Stimulated activated CD4-positive, alpha-beta T cell treated with anti-CD3 and anti-CD28 coated beads, Interleukin-2, amount 100 ng/mL, for 4 hours (primary cell): ENCODE results near the gene ACRBP.

Experiments used
- DNase-seq: peaks from one replicate; pipeline ENCODE4 v3.0.0-alpha.2; 2020; ENCODE audit warnings: low read depth

ACRBP gene

DNA sequence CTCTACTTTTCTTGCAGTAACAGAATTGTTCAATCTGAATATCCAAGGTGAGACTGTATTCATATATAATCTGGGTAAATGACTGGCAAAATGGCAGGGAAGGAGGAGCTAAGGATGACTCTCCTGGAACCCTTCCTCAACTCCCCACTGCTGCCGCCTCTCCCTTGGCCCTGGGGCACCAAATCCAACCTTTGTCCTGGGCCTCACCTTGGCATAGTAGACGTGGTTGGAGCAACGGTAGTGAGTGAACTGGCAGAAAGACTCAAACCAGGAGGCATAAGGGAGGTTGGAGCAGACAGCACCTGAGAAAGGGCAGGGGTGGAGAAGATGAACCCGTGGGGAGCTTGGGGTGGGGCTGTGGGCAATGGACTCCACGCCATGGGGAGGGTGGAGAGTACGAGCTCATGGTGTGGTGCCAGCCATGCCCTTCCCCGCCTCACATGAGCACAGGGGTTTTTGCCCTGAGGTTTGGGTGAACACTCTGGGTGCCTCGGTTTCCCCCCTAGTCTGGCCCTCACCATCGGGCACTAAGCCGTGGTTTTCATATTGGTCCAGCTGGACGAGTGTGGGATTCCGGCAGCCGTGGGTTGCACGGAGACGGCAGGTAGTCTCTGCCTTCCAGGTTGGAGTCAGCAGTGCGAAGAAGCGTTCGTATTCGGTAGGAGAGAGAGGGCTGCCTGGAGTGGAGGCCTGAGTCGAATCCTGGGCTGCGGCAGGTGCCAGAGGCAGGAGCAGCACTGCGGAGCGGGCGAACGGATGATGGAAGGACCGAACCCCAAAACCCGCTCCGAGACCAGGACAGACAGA, 753 bp downstream of the ACRBP start:
- DNase-seq, result no peak

GRCh38 chr12:6644903-6645302, 2.3 kb downstream of the ACRBP start:
- no peak for DNase-seq

DNA sequence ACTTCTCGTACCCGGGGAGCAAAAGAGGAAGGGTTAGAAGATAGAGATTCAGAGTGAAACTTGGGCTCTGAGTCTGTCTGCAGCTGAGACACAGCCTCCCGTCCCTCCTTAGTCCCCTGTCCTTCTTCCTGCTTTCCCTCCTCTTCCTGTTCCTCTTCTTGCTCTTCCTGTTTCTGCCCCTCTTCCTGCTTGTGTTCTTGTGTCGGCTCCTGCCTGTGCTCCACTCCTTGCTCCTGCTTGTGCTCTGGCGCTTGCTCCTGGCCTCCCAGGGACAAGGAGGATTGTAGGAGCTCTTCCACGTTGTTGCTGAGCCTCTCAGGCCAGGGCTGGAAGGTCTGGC, 3.0 kb downstream of the ACRBP start:
- no peak for DNase-seq

DNA sequence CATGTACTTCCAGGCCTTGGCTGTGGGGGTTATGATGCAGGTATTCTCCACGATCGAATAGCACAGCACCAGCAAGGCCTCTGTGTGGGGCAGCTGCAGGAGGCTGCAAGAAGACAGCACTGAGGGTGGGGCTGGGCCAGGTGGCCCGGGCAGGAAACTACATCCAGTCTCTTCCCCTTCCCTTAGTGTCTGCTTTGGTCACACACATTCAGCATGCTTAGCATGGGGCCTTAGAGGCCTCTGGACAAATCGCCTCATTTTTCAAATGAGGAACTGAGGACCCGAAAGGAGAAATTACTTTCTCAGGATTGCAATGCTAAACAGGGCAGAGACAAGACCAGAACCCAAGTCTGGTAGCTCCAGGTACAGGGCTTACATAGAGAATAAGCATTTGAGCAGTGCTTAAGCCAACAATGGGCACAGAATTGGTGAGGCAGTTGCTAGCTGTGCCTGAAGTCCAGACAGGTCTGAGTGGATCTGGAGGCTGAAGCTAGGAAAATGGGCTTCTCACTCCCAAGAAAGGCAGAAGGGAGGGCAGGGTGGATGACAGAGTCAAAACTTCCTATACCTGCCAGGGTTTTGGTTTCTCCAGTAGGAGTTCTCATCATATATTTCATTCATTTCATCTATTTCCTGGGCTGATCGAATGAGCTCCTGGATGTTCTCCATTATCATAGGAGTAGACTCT, 3.5 kb downstream of the ACRBP start:
- no peak for DNase-seq

GRCh38 chr12:6641131-6641530, 6.1 kb downstream of the ACRBP start:
- no peak for DNase-seq

DNA sequence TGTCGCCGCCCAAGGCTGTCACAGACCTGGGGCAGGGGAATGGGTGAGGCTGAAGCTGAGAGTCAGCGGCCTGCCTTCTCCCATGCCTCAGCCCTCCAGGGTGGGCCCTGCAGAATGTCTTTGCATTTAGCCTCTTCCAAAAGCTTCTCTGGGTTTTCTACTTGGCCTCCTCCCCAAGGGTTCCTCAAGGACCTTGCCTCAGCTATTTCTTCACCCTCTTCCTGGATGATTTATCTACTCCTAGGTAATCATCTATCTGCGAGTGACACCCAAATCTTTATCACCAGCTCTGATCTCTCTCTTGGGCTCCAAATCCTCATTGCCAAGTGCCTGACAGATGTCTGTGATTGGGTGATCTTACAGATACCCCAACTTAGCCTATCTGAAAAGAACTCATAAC, 6.7 kb downstream of the ACRBP start:
- no peak for DNase-seq

DNA sequence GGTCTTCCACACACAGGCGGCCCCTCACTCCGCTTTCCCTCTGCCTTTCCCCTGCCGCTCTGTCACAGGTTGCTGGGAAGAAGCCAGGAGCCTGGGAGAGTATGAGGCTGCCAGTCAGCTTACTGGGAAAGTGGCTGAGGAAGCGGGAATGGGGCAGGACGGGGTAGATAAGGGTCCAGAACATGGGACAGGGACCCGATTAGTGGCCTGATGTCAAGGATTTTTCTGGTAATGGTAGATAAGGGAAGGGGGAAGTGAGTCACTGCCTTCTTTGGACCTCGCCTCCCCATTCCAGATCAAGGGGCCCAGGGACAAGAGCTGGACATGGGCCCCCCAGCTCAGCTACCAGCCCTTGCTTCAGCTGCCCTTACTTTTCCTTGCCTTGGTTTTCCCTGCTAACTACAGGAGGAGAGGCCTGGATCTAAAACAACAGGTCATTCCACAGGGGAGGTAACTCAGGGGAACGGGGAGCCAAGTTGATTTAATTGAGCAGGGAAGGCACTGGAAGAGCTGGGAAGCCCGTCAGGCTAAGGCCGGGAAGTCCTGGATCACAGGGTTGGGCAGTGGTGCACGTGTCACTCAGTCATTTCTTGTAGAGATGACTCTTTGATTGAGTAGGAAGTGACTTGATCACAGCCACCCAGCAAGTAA, 8.0 kb downstream of the ACRBP start:
- DNase-seq, result no peak

GRCh38 chr12:6638305-6638704, 8.9 kb downstream of the ACRBP start:
- no peak for DNase-seq

DNA sequence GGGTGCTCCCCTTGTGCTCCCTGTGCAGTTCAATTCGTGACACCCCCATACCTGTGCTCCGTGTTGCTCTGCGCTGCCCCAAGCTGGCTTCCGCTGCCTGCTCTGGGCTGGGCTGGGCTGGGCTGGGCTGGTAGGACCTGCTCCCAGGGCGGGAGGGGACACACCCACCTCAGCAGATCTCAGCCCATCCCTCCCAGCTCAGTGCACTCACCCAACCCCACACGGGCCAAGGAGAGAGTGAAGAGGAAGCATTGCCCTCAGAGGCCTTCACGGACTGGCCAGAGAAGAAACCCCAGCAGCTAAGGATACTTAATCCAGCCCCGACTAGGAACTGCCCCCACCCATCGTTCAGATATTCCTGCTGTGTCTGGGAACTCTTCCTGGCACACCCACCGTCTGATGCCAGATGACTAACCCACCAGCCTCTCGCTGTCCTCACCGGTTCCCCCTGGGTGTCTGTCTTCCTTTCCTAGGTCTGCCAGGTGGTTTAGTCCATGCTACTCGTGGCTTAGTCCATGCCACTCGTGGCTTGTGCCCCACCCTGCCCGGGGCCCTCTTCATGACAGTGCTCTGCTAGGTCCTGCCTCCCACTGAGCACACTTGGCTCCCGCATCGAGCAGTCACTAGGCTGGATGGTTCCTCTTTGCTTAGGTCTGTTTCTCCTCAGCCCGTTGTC, 11.2 kb downstream of the ACRBP start, which contains the start of gene LPAR5:
LPAR5 (minus strand) TSS at position 104 of the 676 bp plus-strand sequence. CDS start 14,711 bp downstream, outside the sequence.
- DNase-seq, result no peak

GRCh38 chr12:6635375-6635855, 11.8 kb downstream of the ACRBP start:
- DNase-seq, result peak; percentile 59

- DNase-seq, result no peak
Observed at GRCh38 chr12:6632026-6632983, 14.9 kb downstream of the ACRBP start.

DNA sequence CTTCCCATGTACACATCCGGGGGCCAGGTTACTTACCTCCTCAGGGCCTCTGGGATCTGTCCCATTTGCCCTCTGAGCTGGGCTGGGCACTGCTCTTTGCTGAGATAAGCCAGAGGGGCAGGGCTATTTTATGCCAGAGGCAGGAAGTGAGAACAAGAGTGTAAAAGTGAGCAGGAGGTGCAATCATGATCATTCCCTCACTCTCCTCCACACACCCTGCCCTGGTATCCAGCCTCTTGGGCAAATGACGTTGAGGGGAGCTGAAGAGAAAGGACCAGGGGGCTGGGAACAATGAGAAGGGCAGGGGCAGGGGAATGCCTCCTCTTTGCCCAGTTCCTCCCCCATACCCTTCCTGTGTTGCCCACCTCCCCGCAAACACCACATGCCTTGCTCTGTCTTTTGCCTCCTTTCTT, 15.7 kb downstream of the ACRBP start:
- DNase-seq, result no peak

- DNase-seq, result no peak
Observed at GRCh38 chr12:6630736-6631135, 16.5 kb downstream of the ACRBP start.

- DNase-seq, result no peak
Observed at GRCh38 chr12:6627616-6628015, 19.6 kb downstream of the ACRBP start.

DNA sequence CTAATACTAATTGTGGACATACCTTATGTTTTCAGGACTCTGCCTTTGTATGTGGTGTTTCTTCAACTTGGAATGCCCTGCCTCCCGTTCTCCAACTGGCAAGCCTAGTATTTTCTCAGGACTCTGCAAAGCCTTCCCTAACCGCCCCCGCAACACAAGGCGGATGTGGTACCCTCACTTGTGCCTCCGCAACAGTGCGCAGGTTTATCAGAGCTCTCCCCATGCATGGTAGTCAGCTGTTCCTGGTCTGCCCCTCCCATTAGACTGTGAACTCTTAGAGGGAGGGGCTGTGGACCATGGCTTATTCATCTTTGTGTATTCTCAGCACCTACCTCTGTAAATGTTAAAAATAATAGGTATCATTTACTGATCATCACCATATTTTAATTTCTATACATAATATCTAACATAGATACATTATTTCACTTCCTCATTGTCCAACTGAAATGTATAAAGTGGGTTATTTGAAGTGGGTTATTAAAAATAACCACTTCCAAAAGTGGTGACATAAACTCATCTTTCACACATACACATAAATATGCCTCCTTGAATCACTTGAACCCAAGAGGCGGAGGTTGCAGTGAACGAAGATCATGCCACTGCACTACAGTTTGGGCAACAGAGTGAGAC, 20.5 kb downstream of the ACRBP start:
- no peak for DNase-seq

GRCh38 chr12:6620885-6621274, 26.4 kb downstream of the ACRBP start:
- no peak for DNase-seq

GRCh38 chr12:6620137-6620884, 26.9 kb downstream of the ACRBP start:
- DNase-seq, result no peak

GRCh38 chr12:6618483-6619225, 28.6 kb downstream of the ACRBP start:
- no peak for DNase-seq

DNA sequence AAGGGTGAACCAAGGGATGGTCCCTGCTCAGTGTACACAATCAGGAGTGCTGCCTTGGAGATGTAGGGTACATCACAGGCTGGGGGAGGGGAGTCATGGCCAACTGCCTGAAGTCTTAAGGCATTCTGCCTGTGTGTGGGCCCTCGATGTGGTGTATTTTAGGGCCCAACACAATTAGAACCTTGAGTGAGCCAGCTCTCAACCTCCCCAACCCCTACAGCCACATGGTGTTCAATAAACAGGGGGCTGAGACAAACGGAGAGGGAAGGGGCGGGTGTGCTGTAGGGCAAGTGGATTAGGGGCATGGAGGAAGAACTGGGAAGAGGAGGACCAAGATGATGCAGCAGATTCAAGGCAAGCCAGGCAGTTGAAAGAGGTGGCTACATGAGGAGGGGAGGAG, 31.4 kb downstream of the ACRBP start:
- DNase-seq, result no peak
